Uterus (tissue), 2 donors: ENCODE data around the gene COL23A1.

ENCODE experiments used
- CTCF ChIP-seq, 4 experiments: fragments of 200-600 bp in 2 of 4; fragments of 450-650 bp in 2 of 4; sonication (generic) in 2 of 4; IDR thresholded peaks; one replicate each; pipeline ENCODE4 v1.5.1; 2016 to 2019; ENCODE audit warnings: antibody characterized with exemption in 4 of 4, mild to moderate bottlenecking in 2 of 4, moderate library complexity in 1 of 4
- POLR2A ChIP-seq, 2 donors: fragments of 450-650 bp; IDR thresholded peaks; one replicate each; pipeline ENCODE4 v1.6.1; 2016; ENCODE audit warnings: antibody characterized with exemption in 2 of 2, mild to moderate bottlenecking in 1 of 2, moderate library complexity in 1 of 2

DNA sequence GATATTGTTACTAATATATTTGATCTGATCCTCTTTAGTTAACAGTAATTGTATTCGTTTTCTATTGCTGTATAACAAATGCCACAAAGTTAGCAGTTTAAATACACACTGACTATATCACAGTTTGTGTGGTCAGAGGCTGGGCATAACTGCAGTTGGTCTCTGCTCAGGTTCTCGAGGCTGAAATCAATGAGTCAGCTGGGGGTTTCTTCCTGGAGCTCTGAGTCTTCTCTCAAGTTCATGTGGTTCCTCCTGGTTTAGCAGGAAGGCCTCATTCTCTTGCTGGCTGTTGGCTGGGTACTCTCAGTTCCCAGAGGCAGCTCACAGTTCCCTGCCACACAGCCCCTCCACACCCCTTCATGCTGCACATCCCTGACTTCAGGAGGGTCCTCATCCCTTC, 20.7 kb downstream of the COL23A1 start:
- TF ChIP-seq CTCF (IDR thresholded peaks at IDR 0.05), result no peak
- TF ChIP-seq POLR2A (IDR thresholded peaks at IDR 0.05), result no peak
